ENCODE data around the gene CEP20.
"Not testable (repeated sequence)": the region's sequence is repeated elsewhere in the genome, so short reads cannot be mapped to it uniquely, and the experiment has no call there.

Gene CEP20

GRCh38 chr16:15888072-15888976 lies at the start of gene CEP20:
CEP20 (minus strand) TSS chr16:15888603; CDS start chr16:15888585, 18 bp downstream.
- peak; percentile 100 for DNase-seq

GRCh38 chr16:15936809-15937208 lies 48.4 kb upstream of the CEP20 start:
- DNase-seq = not testable (repeated sequence)

- no peak for DNase-seq
Measured at GRCh38 chr16:15934991-15935390, 46.6 kb upstream of the CEP20 start.

GRCh38 chr16:15933781-15934180 lies 45.4 kb upstream of the CEP20 start:
- no peak for DNase-seq

- no peak for DNase-seq
Measured at GRCh38 chr16:15932939-15933338, 44.5 kb upstream of the CEP20 start.

GRCh38 chr16:15928261-15929104 lies 40.1 kb upstream of the CEP20 start:
- DNase-seq = no peak

GRCh38 chr16:15925631-15926030 lies 37.2 kb upstream of the CEP20 start:
- DNase-seq = no peak

GRCh38 chr16:15924996-15925395 lies 36.6 kb upstream of the CEP20 start:
- no peak for DNase-seq

GRCh38 chr16:15919331-15919730 lies 30.9 kb upstream of the CEP20 start:
- no peak for DNase-seq

GRCh38 chr16:15918314-15918713 lies 29.9 kb upstream of the CEP20 start:
- not testable (repeated sequence) for DNase-seq

GRCh38 chr16:15916323-15916722 lies 27.9 kb upstream of the CEP20 start:
- DNase-seq = no peak

GRCh38 chr16:15915555-15916081 lies 27.2 kb upstream of the CEP20 start:
- no peak for DNase-seq

GRCh38 chr16:15913046-15913698 lies 24.8 kb upstream of the CEP20 start:
- DNase-seq = no peak

GRCh38 chr16:15911198-15911597 lies 22.8 kb upstream of the CEP20 start:
- DNase-seq = no peak

- DNase-seq = peak in 1 of 2 donors; percentile 9
Measured at GRCh38 chr16:15907863-15908478, 19.6 kb upstream of the CEP20 start.

- no peak for DNase-seq
Measured at GRCh38 chr16:15906439-15906838, 18.0 kb upstream of the CEP20 start.

GRCh38 chr16:15903960-15904359 lies 15.6 kb upstream of the CEP20 start:
- no peak for DNase-seq

GRCh38 chr16:15900901-15901500 lies 12.6 kb upstream of the CEP20 start:
- no peak for DNase-seq

- no peak for DNase-seq
Measured at GRCh38 chr16:15900357-15900756, 12.0 kb upstream of the CEP20 start.

- DNase-seq = peak; percentile 25 to 27
Measured at GRCh38 chr16:15899538-15900100, 11.2 kb upstream of the CEP20 start.

GRCh38 chr16:15898654-15899053 lies 10.3 kb upstream of the CEP20 start:
- no peak for DNase-seq

- DNase-seq = peak; percentile 32
Measured at GRCh38 chr16:15897834-15898254, 9.4 kb upstream of the CEP20 start.

Data from stimulated activated CD4-positive, alpha-beta T cell treated with anti-CD3 and anti-CD28 coated beads, Interleukin-2, amount 100 ng/mL, for 48 hours (primary cell).